ENCODE results near the gene TNNT3. TPM values are rescaled to one million over a fixed set of nuclear protein-coding genes. Genes with fewer than 3 reads are reported as not detected.

TNNT3 gene
- total RNA-seq, 1 donor from 2014 or later, result 30.7 TPM

DNA sequence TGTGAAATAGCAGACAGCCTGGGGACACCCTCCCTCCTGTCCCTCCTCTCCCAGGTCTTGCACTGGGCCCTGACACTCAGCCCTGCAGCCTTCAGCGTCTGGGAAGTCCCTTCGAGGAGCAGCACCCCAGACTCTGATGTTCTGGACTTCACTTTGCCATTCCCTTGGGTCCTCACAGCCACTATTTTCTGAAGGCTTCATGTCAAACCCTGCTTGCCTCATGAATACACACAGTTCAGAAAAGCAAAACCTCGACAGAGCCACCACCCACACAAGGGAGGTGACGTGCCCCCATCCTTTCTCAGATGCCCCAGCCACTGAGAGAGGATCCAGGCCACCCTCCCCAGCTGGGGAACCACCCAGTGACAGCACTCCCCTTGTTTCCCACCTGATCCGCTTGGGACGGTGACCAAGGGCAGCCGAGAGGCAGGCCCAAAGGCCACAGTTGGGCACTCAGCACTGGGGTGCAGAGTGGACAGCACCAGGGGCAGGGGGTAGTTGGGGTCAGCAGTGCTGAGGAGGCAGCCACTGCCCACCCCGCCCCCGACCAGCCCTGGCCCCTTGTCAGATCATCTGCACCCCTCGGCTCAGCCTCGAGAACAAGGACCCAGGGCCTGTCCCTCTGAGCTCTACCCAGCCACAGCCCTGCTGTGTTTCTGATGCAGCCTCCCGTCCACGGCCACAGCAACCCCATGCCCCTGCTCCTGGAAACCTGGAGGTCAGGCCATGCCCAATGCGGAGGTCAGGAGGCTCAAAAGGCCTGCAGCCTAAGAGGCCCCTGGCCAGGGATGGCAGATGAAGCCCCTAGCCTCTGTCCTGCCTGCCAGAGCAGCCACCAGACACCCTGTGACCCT, 3.1 kb upstream of the TNNT3 start:
- no peaks in the 10 kb centered on the region for H3K27me3 ChIP-seq (ENCODE audit: low read depth)
- no peaks in the 10 kb centered on the region for H3K36me3 ChIP-seq
- intact Hi-C loops (cut with micrococcal nuclease), result loop anchor here (1.0 kb wide), 1 partner anchor 23 kb away; no protein-coding TSS in a partner anchor
- no peaks in the 10 kb centered on the region for H3K9me3 ChIP-seq (replicated peaks)
- peaks cover 61% of the 10 kb centered on the region for H3K4me1 ChIP-seq
- TF ChIP-seq, protein P1, sequence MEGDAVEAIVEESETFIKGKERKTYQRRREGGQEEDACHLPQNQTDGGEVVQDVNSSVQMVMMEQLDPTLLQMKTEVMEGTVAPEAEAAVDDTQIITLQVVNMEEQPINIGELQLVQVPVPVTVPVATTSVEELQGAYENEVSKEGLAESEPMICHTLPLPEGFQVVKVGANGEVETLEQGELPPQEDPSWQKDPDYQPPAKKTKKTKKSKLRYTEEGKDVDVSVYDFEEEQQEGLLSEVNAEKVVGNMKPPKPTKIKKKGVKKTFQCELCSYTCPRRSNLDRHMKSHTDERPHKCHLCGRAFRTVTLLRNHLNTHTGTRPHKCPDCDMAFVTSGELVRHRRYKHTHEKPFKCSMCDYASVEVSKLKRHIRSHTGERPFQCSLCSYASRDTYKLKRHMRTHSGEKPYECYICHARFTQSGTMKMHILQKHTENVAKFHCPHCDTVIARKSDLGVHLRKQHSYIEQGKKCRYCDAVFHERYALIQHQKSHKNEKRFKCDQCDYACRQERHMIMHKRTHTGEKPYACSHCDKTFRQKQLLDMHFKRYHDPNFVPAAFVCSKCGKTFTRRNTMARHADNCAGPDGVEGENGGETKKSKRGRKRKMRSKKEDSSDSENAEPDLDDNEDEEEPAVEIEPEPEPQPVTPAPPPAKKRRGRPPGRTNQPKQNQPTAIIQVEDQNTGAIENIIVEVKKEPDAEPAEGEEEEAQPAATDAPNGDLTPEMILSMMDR (IDR thresholded peaks at IDR 0.05; ENCODE audit: borderline replicate concordance), result no peak
- peak overlapping the region; percentile 57 for H3K4me3 ChIP-seq
- DNase-seq, result no peak
- H3K27ac ChIP-seq (replicated peaks), result peak overlapping the region; percentile 92

DNA sequence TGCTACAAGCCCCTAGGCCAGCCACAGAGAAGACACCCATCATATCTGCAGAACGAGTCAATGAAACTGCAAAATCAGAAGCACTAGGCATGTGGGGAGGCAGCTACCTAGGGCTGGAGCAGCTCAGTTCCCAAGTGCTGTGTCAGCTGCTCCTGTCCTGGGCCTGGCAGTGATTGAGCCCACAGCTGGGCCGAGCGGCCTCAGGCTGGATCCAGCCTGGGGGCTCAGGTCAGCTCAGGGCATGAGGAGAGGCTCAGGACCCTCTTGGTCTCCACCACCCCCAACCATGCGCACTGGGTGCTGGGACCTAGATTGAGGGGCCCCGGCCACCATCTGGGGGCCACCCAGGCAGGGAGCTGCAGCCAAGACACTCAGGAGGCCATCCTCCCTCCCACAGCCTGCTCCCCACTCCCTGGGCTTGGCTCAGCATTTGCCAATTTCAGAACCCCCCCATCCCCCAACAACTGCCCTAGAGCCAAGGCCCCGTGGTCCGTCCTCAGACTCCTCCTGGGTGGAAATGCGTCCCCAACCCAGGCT, 2.4 kb upstream of the TNNT3 start:
- no peak for DNase-seq
- no peaks in the 10 kb centered on the region for H3K27me3 ChIP-seq (ENCODE audit: low read depth)
- H3K27ac ChIP-seq (replicated peaks), result peak overlapping the region; percentile 92
- TF ChIP-seq, protein P1 (IDR thresholded peaks at IDR 0.05; ENCODE audit: borderline replicate concordance), result no peak
- peaks cover 68% of the 10 kb centered on the region for H3K4me1 ChIP-seq
- intact Hi-C loops (cut with micrococcal nuclease), result loop anchor here (1.0 kb wide), 1 partner anchor 24 kb away; no protein-coding TSS in a partner anchor
- no peaks in the 10 kb centered on the region for H3K36me3 ChIP-seq
- H3K9me3 ChIP-seq (replicated peaks), result no peaks in the 10 kb centered on the region
- H3K4me3 ChIP-seq, result peak overlapping the region; percentile 57

DNA sequence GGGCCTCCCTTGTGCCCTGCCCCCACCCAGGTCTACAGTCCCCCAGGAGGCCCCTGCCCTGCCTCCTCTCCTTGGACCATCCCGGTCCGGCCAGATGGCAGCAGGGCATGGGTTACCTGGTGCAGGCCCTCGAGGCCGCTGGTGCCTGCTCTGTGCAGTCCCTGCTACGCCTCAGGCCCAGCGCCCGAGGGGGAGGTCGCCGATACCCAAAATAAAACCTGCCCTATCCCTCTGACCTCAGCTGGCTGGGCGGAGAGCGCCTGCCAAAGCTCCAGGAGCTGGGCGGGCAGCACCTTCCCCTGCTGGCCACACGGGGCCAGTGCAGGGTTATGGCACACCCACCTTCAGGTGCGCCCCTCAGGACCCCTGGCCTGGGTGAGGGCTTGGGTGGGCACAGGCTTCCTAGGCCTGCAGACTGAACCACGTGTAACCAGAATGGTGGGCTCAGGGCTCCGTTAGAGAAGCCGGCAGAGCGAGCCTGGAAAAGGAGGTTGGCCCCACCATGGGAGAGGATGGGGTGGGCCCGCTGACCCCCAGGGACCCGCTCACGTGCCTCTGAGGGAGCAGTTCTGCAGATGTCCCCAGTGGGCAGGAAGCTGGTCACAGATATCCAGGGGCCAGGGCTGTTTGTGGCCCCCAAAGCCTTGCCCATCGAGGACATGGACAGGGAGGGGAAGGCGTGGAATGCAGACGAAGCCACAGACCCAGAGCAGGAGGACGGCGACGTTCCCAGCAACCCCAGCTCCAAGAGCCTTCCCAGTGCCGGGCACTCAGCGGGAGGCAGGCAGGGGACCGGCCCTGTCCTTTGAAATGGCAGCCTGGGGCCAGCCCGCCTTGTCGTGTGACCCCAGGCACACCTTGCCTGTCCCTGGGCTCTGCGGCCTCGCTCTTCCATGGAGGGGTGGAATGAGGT, 1.7 kb upstream of the TNNT3 start:
- intact Hi-C loops (cut with micrococcal nuclease), result no loop called here
- TF ChIP-seq, protein P1 (IDR thresholded peaks at IDR 0.05; ENCODE audit: borderline replicate concordance), result peak; percentile 81
- peaks cover 68% of the 10 kb centered on the region for H3K4me1 ChIP-seq
- no peaks in the 10 kb centered on the region for H3K9me3 ChIP-seq (replicated peaks)
- DNase-seq, result no peak
- H3K27ac ChIP-seq (replicated peaks), result peak overlapping the region; percentile 92
- no peaks in the 10 kb centered on the region for H3K36me3 ChIP-seq
- no peaks in the 10 kb centered on the region for H3K27me3 ChIP-seq (ENCODE audit: low read depth)
- peak overlapping the region; percentile 57 for H3K4me3 ChIP-seq

DNA sequence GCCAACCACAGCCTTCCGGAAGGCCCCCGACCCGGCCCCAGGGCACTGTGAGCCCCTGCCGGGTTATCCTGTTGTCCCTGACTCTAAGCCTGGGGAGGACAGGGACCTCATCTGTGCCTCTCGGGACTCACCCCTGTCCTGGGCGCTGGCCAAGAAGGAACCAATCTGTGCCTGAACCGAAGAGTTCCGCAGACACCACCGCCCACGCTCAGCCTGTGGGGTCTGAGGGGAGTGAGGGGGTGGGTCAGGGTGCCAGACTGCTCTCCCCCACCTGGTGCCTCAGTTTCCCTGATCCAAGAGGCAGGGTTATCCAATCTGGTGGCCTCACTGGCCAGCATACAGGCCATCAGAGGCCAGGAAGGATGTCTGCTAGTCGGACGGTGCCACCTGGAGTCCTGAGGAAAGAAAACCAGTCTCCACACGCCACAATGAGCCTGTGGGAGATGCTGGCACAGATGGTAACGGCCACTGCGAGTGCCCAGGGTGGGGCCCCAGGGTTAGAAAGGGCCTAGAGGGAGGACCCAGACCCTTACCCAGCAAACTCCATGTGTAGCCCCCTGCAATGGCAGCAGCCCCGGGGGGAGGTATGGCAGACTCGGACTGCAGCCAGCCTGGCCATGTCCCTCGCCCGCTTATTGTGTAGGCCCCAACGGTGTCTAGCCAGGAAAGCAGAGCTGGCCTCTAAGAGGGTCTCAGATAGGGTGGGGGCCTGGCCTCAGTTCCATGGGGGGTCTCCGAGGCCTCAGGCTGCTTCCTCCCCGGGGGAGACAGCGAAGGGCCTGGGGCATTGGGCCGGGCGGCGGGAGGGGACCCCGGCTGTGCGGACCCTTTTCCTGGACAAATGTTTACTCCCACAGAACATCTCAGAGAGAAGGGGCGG, 827 bp upstream of the TNNT3 start:
- peaks cover 76% of the 10 kb centered on the region for H3K4me1 ChIP-seq
- H3K4me3 ChIP-seq, result peak overlapping the region; percentile 59
- intact Hi-C loops (cut with micrococcal nuclease), result no loop called here
- H3K36me3 ChIP-seq, result no peaks in the 10 kb centered on the region
- H3K9me3 ChIP-seq (replicated peaks), result no peaks in the 10 kb centered on the region
- DNase-seq, result no peak
- TF ChIP-seq, protein P1 (IDR thresholded peaks at IDR 0.05; ENCODE audit: borderline replicate concordance), result no peak
- H3K27me3 ChIP-seq (ENCODE audit: low read depth), result no peaks in the 10 kb centered on the region
- H3K27ac ChIP-seq (replicated peaks), result peak overlapping the region; percentile 92
